MCF 10A (cell line): ENCODE data around the gene CLDN10. TPM values are rescaled to one million over a fixed set of nuclear protein-coding genes. Genes with fewer than 3 reads are reported as not detected.

Experiments
- BruUV-seq: library from RNA; stranded (reverse); fragments of 400-500 nt; replicated peaks from 2 replicates; lab custom pipeline; 2021; lab: Mats Ljungman, UMichigan
- CTCF ChIA-PET: fragments of 300-600 bp; sonication (Branson Sonifier 250); formaldehyde crosslinking; extraction: SDS; loops from one replicate; lab custom pipeline; 2021; ENCODE audit warnings: antibody characterized with exemption, inconsistent platforms; lab: Yijun Ruan, JAX
- POLR2A ChIA-PET: fragments of 300-600, 350-650 bp; sonication (Branson Sonifier 250); formaldehyde crosslinking; extraction: SDS; loops from one replicate; lab custom pipeline; 2020; ENCODE audit warnings: antibody characterized with exemption, inconsistent platforms; lab: Yijun Ruan, JAX
- DNase-seq: peaks from one replicate; pipeline ENCODE4 v3.0.0-alpha.2; 2018; ENCODE audit not compliant: unreplicated experiment
- H3K27ac Mint-ChIP-seq: one replicate; pipeline ENCODE4 v1.8.0; 2022; ENCODE audit warnings: mild to moderate bottlenecking, low read depth, mixed read lengths; ENCODE audit not compliant: unreplicated experiment
- H3K27me3 Mint-ChIP-seq: one replicate; pipeline ENCODE4 v1.8.0; 2022; ENCODE audit warnings: mixed read lengths; ENCODE audit not compliant: insufficient read depth, unreplicated experiment
- H3K36me3 Mint-ChIP-seq: one replicate; pipeline ENCODE4 v1.8.0; 2022; ENCODE audit warnings: mild to moderate bottlenecking, moderate library complexity, mixed read lengths; ENCODE audit not compliant: insufficient read depth, unreplicated experiment
- H3K4me1 Mint-ChIP-seq: one replicate; pipeline ENCODE4 v1.8.0; 2022; ENCODE audit warnings: mixed read lengths; ENCODE audit not compliant: insufficient read depth, unreplicated experiment
- H3K4me3 Mint-ChIP-seq: one replicate; pipeline ENCODE4 v1.8.0; 2022; ENCODE audit warnings: mild to moderate bottlenecking, moderate library complexity, mixed read lengths; ENCODE audit not compliant: unreplicated experiment
- H3K9me3 Mint-ChIP-seq: one replicate; pipeline ENCODE4 v1.8.0; 2022; ENCODE audit warnings: mixed read lengths; ENCODE audit not compliant: unreplicated experiment
- CTCF ChIP-seq: fragments of 200-600 bp; IDR thresholded peaks from one replicate; pipeline ENCODE4 v1.8.0; 2022; ENCODE audit warnings: antibody characterized with exemption, mild to moderate bottlenecking; ENCODE audit not compliant: unreplicated experiment
- intact Hi-C: fragments of 100-400 bp; cut with micrococcal nuclease; formaldehyde crosslinking; loops from 2 replicates; pipeline ENCODE4 v1.14.1; 2022
- total RNA-seq: library from RNA; stranded (reverse); gene quantifications from 2 replicates; pipeline ENCODE4 v1.2.3, GENCODE V29; 2022

The CLDN10 gene
- total RNA-seq, 1 experiment from 2014 or later, result not detected

GRCh38 chr13:95505986-95506385 is 46.5 kb upstream of the CLDN10 start:
- no peak for DNase-seq
- ChIA-PET CTCF (interaction anchor here (0.6 to 1.8 kb wide), 3 partner anchors 11 to 1744 kb away, joined by 3 to 5 read pairs (median 4); no protein-coding TSS in a partner anchor), POLR2A (interaction anchor here (1.0 kb wide), 1 partner anchor 59 kb away, joined by 4 read pairs; no protein-coding TSS in a partner anchor)
- intact Hi-C loops, result no loop called here
- no peak overlapping the region for H3K4me3 Mint-ChIP-seq
- no peaks in the 10 kb centered on the region for H3K27me3 Mint-ChIP-seq
- no TSS peak for BruUV-seq
- H3K27ac Mint-ChIP-seq, result no peak overlapping the region
- peaks cover under 1% of the 10 kb centered on the region for H3K9me3 Mint-ChIP-seq
- no peaks in the 10 kb centered on the region for H3K4me1 Mint-ChIP-seq
- no peak for TF ChIP-seq CTCF
- H3K36me3 Mint-ChIP-seq, result no peaks in the 10 kb centered on the region

GRCh38 chr13:95507991-95508390 is 44.5 kb upstream of the CLDN10 start:
- no peak for TF ChIP-seq CTCF
- Mint-ChIP-seq H3K4me1 (no peaks in the 10 kb centered on the region), H3K36me3 (no peaks in the 10 kb centered on the region), H3K4me3 (no peak overlapping the region), H3K27me3 (no peaks in the 10 kb centered on the region), H3K9me3 (no peaks in the 10 kb centered on the region), H3K27ac (no peak overlapping the region)
- CTCF ChIA-PET, result interaction anchor here (0.7 to 2.7 kb wide), 3 partner anchors 9 to 326 kb away, joined by 3 to 13 read pairs (median 3); no protein-coding TSS in a partner anchor
- DNase-seq, result no peak
- POLR2A ChIA-PET, result interaction anchor here (1.3 kb wide), 1 partner anchor 22 kb away, joined by 4 read pairs; no protein-coding TSS in a partner anchor
- no TSS peak for BruUV-seq
- intact Hi-C loops, result no loop called here

- DNase-seq, result no peak
- intact Hi-C loops, result no loop called here
- no peaks in the 10 kb centered on the region for H3K36me3 Mint-ChIP-seq
- POLR2A ChIA-PET, result interaction anchor here (1.3 to 1.5 kb wide), 2 partner anchors 18 to 23 kb away, joined by 3 to 4 read pairs; no protein-coding TSS in a partner anchor
- no peaks in the 10 kb centered on the region for H3K27me3 Mint-ChIP-seq
- no peak overlapping the region for H3K27ac Mint-ChIP-seq
- BruUV-seq, result no TSS peak
- TF ChIP-seq CTCF, result no peak
- no peaks in the 10 kb centered on the region for H3K9me3 Mint-ChIP-seq
- no peak overlapping the region for H3K4me3 Mint-ChIP-seq
- H3K4me1 Mint-ChIP-seq, result no peaks in the 10 kb centered on the region
- CTCF ChIA-PET, result interaction anchor here (0.8 to 2.7 kb wide), 7 partner anchors 10 to 325 kb away, joined by 3 to 13 read pairs (median 3); no protein-coding TSS in a partner anchor
These were observed 43.5 kb upstream of the CLDN10 start for GRCh38 chr13:95508996-95509395.

GRCh38 chr13:95509521-95510310 is 42.8 kb upstream of the CLDN10 start:
- peak; percentile 94 for DNase-seq
- Mint-ChIP-seq H3K36me3 (no peaks in the 10 kb centered on the region), H3K27ac (no peak overlapping the region), H3K9me3 (no peaks in the 10 kb centered on the region), H3K27me3 (no peaks in the 10 kb centered on the region), H3K4me3 (no peak overlapping the region), H3K4me1 (no peaks in the 10 kb centered on the region)
- ChIA-PET CTCF (interaction anchor here (0.8 to 2.7 kb wide), 9 partner anchors 8 to 324 kb away, joined by 3 to 13 read pairs (median 3); no protein-coding TSS in a partner anchor), POLR2A (interaction anchor here (0.7 to 1.7 kb wide), 6 partner anchors 10 to 167 kb away, joined by 3 to 6 read pairs (median 4); partner anchors contain the start of gene DNAJC3)
- intact Hi-C loops, result no loop called here
- no peak for TF ChIP-seq CTCF
- BruUV-seq, result no TSS peak
